ENCODE results near the gene DCAF15. TPM values are rescaled to one million over a fixed set of nuclear protein-coding genes. Genes with fewer than 3 reads are reported as not detected.

The DCAF15 gene
- total RNA-seq, 1 experiment from 2014 or later = 15.1 TPM

GRCh38 chr19:14002571-14003250 lies 50.4 kb downstream of the DCAF15 start:
- H4K20me1 ChIP-seq (ENCODE audit: insufficient read depth, low read depth, low read length) = no peaks in the 10 kb centered on the region
- peaks cover 30% of the 10 kb centered on the region for H3K4me1 ChIP-seq (ENCODE audit: low read length)
- no peak for DNase-seq
- H3K4me2 ChIP-seq (ENCODE audit: low read depth, low read length, poor library complexity, severe bottlenecking) = peak overlapping the region; percentile 50
- H2AFZ ChIP-seq (ENCODE audit: low read length) = no peak overlapping the region
- H3K9me3 ChIP-seq (ENCODE audit: low read length) = 0 out of 2 replicates have a peak, but pooled peaks cover 4% of the 10 kb centered on the region
- H3K79me2 ChIP-seq (ENCODE audit: low read length) = peaks cover 40% of the 10 kb centered on the region
- H3K9me2 ChIP-seq (replicated peaks; ENCODE audit: insufficient read depth, low read length) = no peaks in the 10 kb centered on the region
- no peak overlapping the region for H3K4me3 ChIP-seq (ENCODE audit: low read length)
- H3K27me3 ChIP-seq (ENCODE audit: low read length) = no peaks in the 10 kb centered on the region
- H3K36me3 ChIP-seq (ENCODE audit: insufficient read depth, low read length) = peaks cover 6% of the 10 kb centered on the region; the same call in 1 of the 2 replicates
- peak overlapping the region; percentile 72 for H3K27ac ChIP-seq (ENCODE audit: low read length)
- H3K9ac ChIP-seq (ENCODE audit: low read length) = peak overlapping the region; percentile 50

GRCh38 chr19:14003251-14004055 lies 51.1 kb downstream of the DCAF15 start:
- Histone ChIP-seq H3K9ac (ENCODE audit: low read length) (peak overlapping the region; percentile 50), H3K36me3 (ENCODE audit: insufficient read depth, low read length) (peaks cover 6% of the 10 kb centered on the region; the same call in 1 of the 2 replicates), H4K20me1 (ENCODE audit: insufficient read depth, low read depth, low read length) (no peaks in the 10 kb centered on the region), H3K4me2 (ENCODE audit: low read depth, low read length, poor library complexity, severe bottlenecking) (peak overlapping the region; percentile 50), H3K4me3 (ENCODE audit: low read length) (no peak overlapping the region), H3K27ac (ENCODE audit: low read length) (peak overlapping the region; percentile 72), H3K9me3 (ENCODE audit: low read length) (0 out of 2 replicates have a peak, but pooled peaks cover 4% of the 10 kb centered on the region), H3K79me2 (ENCODE audit: low read length) (peaks cover 36% of the 10 kb centered on the region), H3K4me1 (ENCODE audit: low read length) (peaks cover 30% of the 10 kb centered on the region), H2AFZ (ENCODE audit: low read length) (no peak overlapping the region), H3K27me3 (ENCODE audit: low read length) (no peaks in the 10 kb centered on the region), H3K9me2 (replicated peaks; ENCODE audit: insufficient read depth, low read length) (no peaks in the 10 kb centered on the region)
- peak; percentile 55 for DNase-seq

- Histone ChIP-seq H3K9me2 (replicated peaks; ENCODE audit: insufficient read depth, low read length) (no peaks in the 10 kb centered on the region), H3K4me1 (ENCODE audit: low read length) (peaks cover 30% of the 10 kb centered on the region), H3K27ac (ENCODE audit: low read length) (peak overlapping the region; percentile 77), H3K27me3 (ENCODE audit: low read length) (no peaks in the 10 kb centered on the region), H3K79me2 (ENCODE audit: low read length) (peaks cover 36% of the 10 kb centered on the region), H3K4me3 (ENCODE audit: low read length) (peak overlapping the region; percentile 81), H3K4me2 (ENCODE audit: low read depth, low read length, poor library complexity, severe bottlenecking) (peak overlapping the region; percentile 93), H2AFZ (ENCODE audit: low read length) (peak overlapping the region; percentile 66), H3K36me3 (ENCODE audit: insufficient read depth, low read length) (peaks cover 6% of the 10 kb centered on the region; the same call in 1 of the 2 replicates), H3K9me3 (ENCODE audit: low read length) (no peaks in the 10 kb centered on the region), H3K9ac (ENCODE audit: low read length) (peak overlapping the region; percentile 46), H4K20me1 (ENCODE audit: insufficient read depth, low read depth, low read length) (no peaks in the 10 kb centered on the region)
- no peak for DNase-seq
Measured at GRCh38 chr19:14004619-14005348, 52.5 kb downstream of the DCAF15 start.

GRCh38 chr19:14005349-14006084 lies 53.2 kb downstream of the DCAF15 start:
- Histone ChIP-seq H3K36me3 (ENCODE audit: insufficient read depth, low read length) (no peaks in the 10 kb centered on the region), H2AFZ (ENCODE audit: low read length) (peak overlapping the region; percentile 66), H3K4me3 (ENCODE audit: low read length) (peak overlapping the region; percentile 81)

GRCh38 chr19:14006085-14006765 lies 53.9 kb downstream of the DCAF15 start, which contains the start of gene RFX1:
RFX1 (minus strand) TSS chr19:14006320; CDS start chr19:13993843, 12,477 bp downstream.
- Histone ChIP-seq H3K79me2 (ENCODE audit: low read length) (peaks cover 23% of the 10 kb centered on the region), H3K27ac (ENCODE audit: low read length) (peak within 1 kb of the TSS; percentile 87), H3K27me3 (ENCODE audit: low read length) (no peaks in the 10 kb centered on the region), H3K36me3 (ENCODE audit: insufficient read depth, low read length) (no peaks in the 10 kb centered on the region), H2AFZ (ENCODE audit: low read length) (peak within 1 kb of the TSS; percentile 79), H4K20me1 (ENCODE audit: insufficient read depth, low read depth, low read length) (no peaks in the 10 kb centered on the region), H3K4me2 (ENCODE audit: low read depth, low read length, poor library complexity, severe bottlenecking) (peak within 1 kb of the TSS; percentile 93), H3K4me1 (ENCODE audit: low read length) (peaks cover 30% of the 10 kb centered on the region), H3K9me2 (replicated peaks; ENCODE audit: insufficient read depth, low read length) (no peaks in the 10 kb centered on the region), H3K4me3 (ENCODE audit: low read length) (peak within 1 kb of the TSS; percentile 81), H3K9me3 (ENCODE audit: low read length) (no peaks in the 10 kb centered on the region), H3K9ac (ENCODE audit: low read length) (peak within 1 kb of the TSS; percentile 98)
- DNase-seq = peak; percentile 99

More at GRCh38 chr19:14005349-14006084, 53.2 kb downstream of the DCAF15 start:
- DNase-seq = peak; percentile 96
- Histone ChIP-seq H3K4me2 (ENCODE audit: low read depth, low read length, poor library complexity, severe bottlenecking) (peak overlapping the region; percentile 93), H3K4me1 (ENCODE audit: low read length) (peaks cover 30% of the 10 kb centered on the region), H3K9me2 (replicated peaks; ENCODE audit: insufficient read depth, low read length) (no peaks in the 10 kb centered on the region), H3K9ac (ENCODE audit: low read length) (peak overlapping the region; percentile 98), H3K79me2 (ENCODE audit: low read length) (peaks cover 30% of the 10 kb centered on the region), H3K27ac (ENCODE audit: low read length) (peak overlapping the region; percentile 87), H3K9me3 (ENCODE audit: low read length) (no peaks in the 10 kb centered on the region), H3K27me3 (ENCODE audit: low read length) (no peaks in the 10 kb centered on the region), H4K20me1 (ENCODE audit: insufficient read depth, low read depth, low read length) (no peaks in the 10 kb centered on the region)

- Histone ChIP-seq H3K9ac (ENCODE audit: low read length) (peak overlapping the region; percentile 98), H3K9me3 (ENCODE audit: low read length) (no peaks in the 10 kb centered on the region), H3K79me2 (ENCODE audit: low read length) (peaks cover 18% of the 10 kb centered on the region), H3K27me3 (ENCODE audit: low read length) (no peaks in the 10 kb centered on the region), H3K27ac (ENCODE audit: low read length) (peak overlapping the region; percentile 87; the same call in 1 of the 2 replicates), H3K9me2 (replicated peaks; ENCODE audit: insufficient read depth, low read length) (no peaks in the 10 kb centered on the region), H3K36me3 (ENCODE audit: insufficient read depth, low read length) (no peaks in the 10 kb centered on the region), H3K4me2 (ENCODE audit: low read depth, low read length, poor library complexity, severe bottlenecking) (peak overlapping the region; percentile 93), H4K20me1 (ENCODE audit: insufficient read depth, low read depth, low read length) (no peaks in the 10 kb centered on the region), H2AFZ (ENCODE audit: low read length) (peak overlapping the region; percentile 79; the same call in 1 of the 2 replicates), H3K4me3 (ENCODE audit: low read length) (peak overlapping the region; percentile 81), H3K4me1 (ENCODE audit: low read length) (peaks cover 30% of the 10 kb centered on the region)
- DNase-seq = peak; percentile 59
Measured at GRCh38 chr19:14006766-14007562, 54.7 kb downstream of the DCAF15 start.
